HuH-7 (cell line): ENCODE measurements around the gene SLC36A3.
"Not testable (repeated sequence)": the region's sequence is repeated elsewhere in the genome, so short reads cannot be mapped to it uniquely, and the experiment has no call there.

ENCODE experiments used
- DNase-seq: peaks from one replicate; pipeline ENCODE4 v3.0.0; 2011; ENCODE audit warnings: low spot score

SLC36A3 gene

DNA sequence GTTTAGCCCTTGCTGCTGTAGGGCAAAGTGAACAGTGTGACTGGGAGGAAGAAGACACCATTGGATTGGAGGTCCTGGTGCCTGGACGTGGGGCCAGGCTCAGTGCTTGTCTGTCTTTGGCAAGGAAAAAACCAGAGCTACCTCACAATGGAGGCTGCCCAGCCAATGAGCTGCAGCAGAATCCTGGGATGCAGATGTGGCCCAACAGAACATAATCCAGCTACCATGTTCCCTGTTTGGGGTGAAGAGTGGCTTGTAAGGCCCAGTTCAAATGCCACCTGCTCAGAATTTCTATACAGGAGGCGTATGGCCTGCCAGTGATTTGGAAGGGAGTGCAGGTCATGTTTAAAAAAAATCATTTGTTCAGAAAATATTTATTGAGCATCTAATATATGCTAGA, at the start of gene SLC36A3:
Gene SLC36A3 (minus strand): TSS at position 101 of the 400 bp plus-strand sequence. CDS start 412 bp downstream, outside the sequence.
- DNase-seq: no peak

GRCh38 chr5:151351671-151352070, 48.1 kb upstream of the SLC36A3 start:
- DNase-seq: no peak

- DNase-seq: no peak
Observed at GRCh38 chr5:151348789-151349188, 45.2 kb upstream of the SLC36A3 start.

- no peak for DNase-seq
Observed at GRCh38 chr5:151347369-151347768, 43.8 kb upstream of the SLC36A3 start, which contains the start of gene SLC36A2. Gene SLC36A2 (minus strand): TSS chr5:151347559. CDS start chr5:151347460, 99 bp downstream.

DNA sequence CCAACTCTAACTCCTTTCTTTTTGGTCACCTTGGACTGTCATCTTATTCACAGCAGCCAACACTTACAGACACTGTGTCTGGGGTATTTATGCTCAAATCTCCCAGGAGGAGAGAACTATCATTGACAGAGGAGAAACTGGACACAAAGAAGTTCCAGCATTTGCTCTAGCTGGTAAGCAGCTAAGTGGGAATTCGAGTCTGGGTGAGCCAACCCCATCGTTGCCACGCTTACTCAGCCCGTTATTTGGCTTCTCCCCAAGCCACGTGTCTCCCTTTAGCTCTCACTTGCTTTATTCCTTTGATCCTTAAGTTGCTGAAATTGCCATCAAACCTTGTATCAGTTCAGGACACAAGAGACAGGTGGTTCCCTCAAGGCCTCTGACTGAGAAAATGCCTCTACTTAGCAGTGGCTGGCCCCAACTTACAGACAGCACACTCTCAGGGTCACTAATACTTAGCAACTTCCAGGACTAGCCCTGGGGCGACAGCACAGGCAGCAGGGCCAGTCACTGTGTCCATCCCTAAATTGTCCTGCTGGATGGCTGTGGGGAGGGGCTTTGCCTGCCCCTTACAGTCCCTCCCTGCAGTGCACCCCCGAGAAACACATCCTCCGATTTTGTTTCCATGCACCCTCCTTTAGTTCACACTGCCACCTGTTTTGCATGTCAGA, 42.4 kb upstream of the SLC36A3 start:
- no peak for DNase-seq

GRCh38 chr5:151345187-151345807, 41.7 kb upstream of the SLC36A3 start:
- DNase-seq: no peak

GRCh38 chr5:151344088-151344487, 40.5 kb upstream of the SLC36A3 start:
- no peak for DNase-seq

GRCh38 chr5:151340004-151340403, 36.4 kb upstream of the SLC36A3 start:
- no peak for DNase-seq

DNA sequence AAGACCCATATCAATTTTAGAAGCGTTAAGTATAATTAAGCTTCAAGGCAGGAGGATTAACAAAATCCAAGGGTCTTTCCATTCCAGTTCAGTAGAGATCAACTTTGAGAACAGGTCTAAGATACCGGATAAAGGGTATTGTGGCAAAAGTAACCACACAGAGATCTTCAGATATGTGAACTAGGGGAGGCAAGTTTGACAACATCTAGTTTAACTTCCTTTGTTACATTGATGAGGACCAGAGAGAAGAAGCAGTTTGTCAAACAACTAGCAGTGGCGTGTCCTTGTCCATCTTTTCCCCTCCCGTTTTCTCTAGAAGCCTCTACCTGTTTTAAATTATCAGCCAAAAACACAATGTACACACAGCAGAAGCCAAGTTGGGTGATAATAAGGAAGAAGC, 35.2 kb upstream of the SLC36A3 start:
- no peak for DNase-seq

- DNase-seq: no peak
Observed at GRCh38 chr5:151332857-151333256, 29.3 kb upstream of the SLC36A3 start.

DNA sequence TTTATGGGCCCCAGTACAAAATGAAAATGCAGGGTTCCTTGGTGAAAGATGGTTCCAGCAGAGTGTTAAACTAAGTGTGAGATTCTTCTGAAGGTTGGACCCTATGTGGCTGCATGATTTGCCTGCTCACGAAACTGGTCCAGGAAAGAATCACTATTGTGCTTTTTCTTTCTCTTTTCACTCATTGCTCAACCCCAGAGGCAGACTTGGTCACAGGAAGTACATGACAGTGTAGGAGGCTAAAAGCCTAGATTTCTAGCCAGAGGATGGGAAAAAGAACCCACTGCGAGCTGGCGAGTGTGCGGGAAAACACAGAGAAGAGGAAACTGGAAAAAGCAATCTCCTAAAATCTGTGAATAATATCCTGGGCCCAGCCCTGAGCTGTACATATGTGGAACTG, 25.2 kb upstream of the SLC36A3 start:
- DNase-seq: no peak

- DNase-seq: no peak
Observed at GRCh38 chr5:151327585-151327984, 24.0 kb upstream of the SLC36A3 start.

DNA sequence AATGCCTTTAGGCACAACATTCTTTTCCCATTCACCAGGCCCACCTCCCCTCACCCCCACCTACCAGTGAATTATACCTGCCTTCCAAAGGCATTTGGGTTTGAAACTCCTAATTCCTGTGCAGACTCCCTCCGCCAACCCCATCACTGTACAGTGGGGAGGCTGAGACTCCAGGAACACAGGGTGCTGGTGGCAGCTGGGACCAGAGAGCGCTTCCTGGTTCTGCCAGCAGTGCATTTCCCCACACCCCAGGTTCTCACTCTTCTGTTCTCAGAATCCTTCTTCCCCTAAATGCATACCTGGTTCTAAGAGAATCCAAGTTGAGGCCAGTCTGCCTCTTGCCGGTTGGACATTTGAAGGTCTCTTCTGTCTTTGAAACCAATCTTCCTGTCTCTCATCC, 22.7 kb upstream of the SLC36A3 start:
- no peak for DNase-seq

- DNase-seq: no peak
Observed at GRCh38 chr5:151320481-151320880, 16.9 kb upstream of the SLC36A3 start.

- no peak for DNase-seq
Observed at GRCh38 chr5:151318850-151319732, 15.5 kb upstream of the SLC36A3 start.

GRCh38 chr5:151317871-151318270, 14.3 kb upstream of the SLC36A3 start:
- no peak for DNase-seq

- peak; percentile 64 for DNase-seq
Observed at GRCh38 chr5:151315998-151316597, 12.5 kb upstream of the SLC36A3 start.

DNA sequence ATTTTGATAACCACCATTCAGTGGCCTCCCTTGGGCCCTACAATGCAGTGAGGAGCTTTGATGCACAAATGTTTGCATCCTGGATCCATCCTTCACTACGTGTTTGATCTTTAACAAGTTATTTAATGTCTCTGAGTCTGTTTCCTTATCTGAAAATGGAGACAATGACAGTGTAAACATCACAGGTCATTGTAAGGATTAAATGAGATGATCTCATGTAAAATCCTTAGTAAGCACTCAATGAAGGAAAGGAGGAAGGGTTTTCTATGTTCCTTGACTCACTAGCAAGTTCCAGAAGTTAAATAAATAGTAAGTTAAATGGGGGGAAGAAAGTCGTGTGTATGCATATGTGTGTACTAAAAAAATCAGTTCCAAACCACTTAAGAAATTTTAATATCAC, 9.8 kb upstream of the SLC36A3 start:
- DNase-seq: no peak

DNA sequence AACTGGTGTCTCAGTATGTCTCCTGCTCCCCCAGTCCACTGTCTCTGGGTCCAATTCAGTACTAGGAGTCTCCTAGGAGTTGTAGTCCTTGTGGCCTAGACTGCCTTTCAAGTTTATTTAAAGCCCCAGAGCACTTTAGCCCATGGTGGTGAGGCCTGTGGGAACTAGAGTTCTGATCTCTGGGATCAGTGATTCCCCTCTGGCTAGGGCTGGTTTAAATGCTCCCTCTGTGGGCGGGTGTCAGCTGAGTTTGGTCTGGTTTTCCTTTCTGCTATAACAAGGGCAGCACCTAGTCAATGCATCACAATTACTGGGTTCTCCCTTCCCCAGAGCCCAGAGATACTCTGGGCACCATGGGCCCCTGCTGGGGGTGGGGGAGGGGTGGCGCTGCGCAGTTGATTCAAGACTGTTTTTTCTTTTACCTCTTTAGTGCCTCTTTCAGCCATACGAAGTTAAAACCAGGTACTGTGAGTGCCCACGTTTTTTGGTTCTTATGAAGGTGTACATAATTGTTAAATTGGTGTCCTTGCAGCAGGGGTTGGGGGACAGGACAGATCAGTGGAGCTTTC, 9.3 kb upstream of the SLC36A3 start:
- DNase-seq: no peak

DNA sequence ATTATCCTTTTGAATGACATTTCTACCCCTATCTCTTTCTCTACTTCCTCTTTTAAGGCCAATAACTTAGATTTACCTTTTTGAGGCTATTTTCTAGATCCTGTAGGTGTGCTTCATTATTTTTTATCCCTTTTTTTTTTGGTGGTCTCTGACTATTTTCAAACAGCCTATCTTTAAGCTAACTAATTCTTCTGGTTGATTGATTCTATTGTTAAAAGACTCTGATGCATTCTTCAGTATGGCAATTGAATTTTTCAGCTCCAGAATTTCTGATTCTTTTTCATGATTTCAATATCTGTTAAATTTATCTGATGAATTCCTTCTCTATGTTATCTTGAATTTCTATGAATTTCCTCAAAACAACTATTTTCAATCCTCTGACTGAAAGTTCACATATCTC, 7.4 kb upstream of the SLC36A3 start:
- DNase-seq: no peak

GRCh38 chr5:151309821-151310220, 6.3 kb upstream of the SLC36A3 start:
- not testable (repeated sequence) for DNase-seq

DNA sequence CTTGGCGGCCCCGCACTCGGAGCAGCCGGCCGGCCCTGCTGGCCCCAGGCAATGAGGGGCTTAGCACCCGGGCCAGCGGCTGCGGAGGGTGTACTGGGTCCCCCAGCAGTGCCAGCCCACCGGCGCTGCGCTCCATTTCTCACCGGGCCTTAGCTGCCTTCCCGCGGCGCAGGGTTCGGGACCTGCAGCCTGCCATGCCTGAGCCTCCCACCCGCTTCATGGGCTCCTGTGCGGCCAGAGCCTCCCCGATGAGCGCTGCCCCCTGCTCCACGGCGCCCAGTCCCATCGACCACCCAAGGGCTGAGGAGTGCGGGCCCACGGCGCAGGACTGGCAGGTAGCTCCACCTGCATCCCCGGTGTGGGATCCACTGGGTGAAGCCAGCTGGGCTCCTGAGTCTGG, 5.7 kb upstream of the SLC36A3 start:
- DNase-seq: not testable (repeated sequence)
